ENCODE results near the gene RNF157. TPM values are rescaled to one million over a fixed set of nuclear protein-coding genes. Genes with fewer than 3 reads are reported as not detected.

The RNF157 gene
- total RNA-seq, 4 donors from 2014 or later, result 32.5 to 164 (median 54.8) TPM

- intact Hi-C loops (cut with DNase I; ENCODE audit: low total_unique reads) (no loop called here), in situ Hi-C loops (cut with MboI; ENCODE audit: low pct_ligation_motif_present in 1 of 4, low pct_unique_long_range_greater_than_20kb in 1 of 4, low sequenced_read_pairs in 3 of 4) (no loop called here)
- Histone ChIP-seq H3K4me1 (peaks cover 0 to 28% (median 21%) of the 10 kb centered on the region in 4 donors), H3K27me3 (peaks cover 78% of the 10 kb centered on the region), H3K9me3 (no peaks in the 10 kb centered on the region), H3K4me3 (no peak overlapping the region), H3K27ac (no peak overlapping the region), H3K36me3 (no peaks in the 10 kb centered on the region)
- no peak for DNase-seq
- TF ChIP-seq CTCF (IDR thresholded peaks at IDR 0.05) (no peak), POLR2A (IDR thresholded peaks at IDR 0.05) (no peak), POLR2AphosphoS5 (IDR thresholded peaks at IDR 0.05) (no peak), EP300 (IDR thresholded peaks at IDR 0.05; ENCODE audit: low read depth) (no peak)
- WGBS, 2 donors (ENCODE audit: low coverage in 1 of 2), result 79% methylated on average over 13 of the region's 54 CpGs; no CpG with 5 or more reads in 1 of the 2 donors
These were observed 102.7 kb downstream of the RNF157 start for GRCh38 chr17:76137351-76138233.

GRCh38 chr17:76137001-76137350, 103.3 kb downstream of the RNF157 start:
- H3K4me3 ChIP-seq, result no peak overlapping the region
- no peaks in the 10 kb centered on the region for H3K36me3 ChIP-seq
- H3K27me3 ChIP-seq, result peaks cover 81% of the 10 kb centered on the region
- no peak for TF ChIP-seq CTCF (IDR thresholded peaks at IDR 0.05)
- no peak for TF ChIP-seq POLR2AphosphoS5 (IDR thresholded peaks at IDR 0.05)
- no peak for TF ChIP-seq POLR2A (IDR thresholded peaks at IDR 0.05)
- no peak for TF ChIP-seq EP300 (IDR thresholded peaks at IDR 0.05; ENCODE audit: low read depth)
- intact Hi-C loops (cut with DNase I; ENCODE audit: low total_unique reads) (no loop called here), in situ Hi-C loops (cut with MboI; ENCODE audit: low pct_ligation_motif_present in 1 of 4, low pct_unique_long_range_greater_than_20kb in 1 of 4, low sequenced_read_pairs in 3 of 4) (no loop called here)
- no peaks in the 10 kb centered on the region for H3K9me3 ChIP-seq
- 69% methylated on average over 7 of the region's 7 CpGs; no CpG with 5 or more reads in 1 of the 2 donors for whole genome bisulfite sequencing, 2 donors (ENCODE audit: low coverage in 1 of 2)
- DNase-seq, result no peak
- peaks cover 0 to 34% (median 21%) of the 10 kb centered on the region in 4 donors for H3K4me1 ChIP-seq
- H3K27ac ChIP-seq, result no peak overlapping the region

- TF ChIP-seq POLR2A (IDR thresholded peaks at IDR 0.05) (no peak), CTCF (IDR thresholded peaks at IDR 0.05) (no peak), EP300 (IDR thresholded peaks at IDR 0.05; ENCODE audit: low read depth) (no peak), POLR2AphosphoS5 (IDR thresholded peaks at IDR 0.05) (no peak)
- Histone ChIP-seq H3K36me3 (no peaks in the 10 kb centered on the region), H3K4me3 (no peak overlapping the region), H3K27me3 (peaks cover 82% of the 10 kb centered on the region), H3K9me3 (no peaks in the 10 kb centered on the region), H3K27ac (no peak overlapping the region), H3K4me1 (peaks cover 0 to 30% (median 16%) of the 10 kb centered on the region in 4 donors)
- in situ Hi-C loops (cut with MboI; ENCODE audit: low pct_ligation_motif_present in 1 of 4, low pct_unique_long_range_greater_than_20kb in 1 of 4, low sequenced_read_pairs in 3 of 4) (no loop called here), intact Hi-C loops (cut with DNase I; ENCODE audit: low total_unique reads) (no loop called here)
- WGBS, 2 donors (ENCODE audit: low coverage in 1 of 2), result 81% methylated on average over 16 of the region's 16 CpGs; no CpG with 5 or more reads in 1 of the 2 donors
- no peak for DNase-seq
These were observed 103.9 kb downstream of the RNF157 start for GRCh38 chr17:76136276-76137000.

GRCh38 chr17:76135810-76136188, 104.5 kb downstream of the RNF157 start:
- Histone ChIP-seq H3K27me3 (peaks cover 86% of the 10 kb centered on the region), H3K4me3 (no peak overlapping the region), H3K9me3 (no peaks in the 10 kb centered on the region), H3K4me1 (peaks cover 0 to 24% (median 11%) of the 10 kb centered on the region in 4 donors), H3K36me3 (no peaks in the 10 kb centered on the region), H3K27ac (no peak overlapping the region)
- no peak for TF ChIP-seq POLR2A (IDR thresholded peaks at IDR 0.05)
- TF ChIP-seq POLR2AphosphoS5 (IDR thresholded peaks at IDR 0.05), result no peak
- TF ChIP-seq CTCF (IDR thresholded peaks at IDR 0.05), result no peak
- no peak for TF ChIP-seq EP300 (IDR thresholded peaks at IDR 0.05; ENCODE audit: low read depth)
- intact Hi-C loops (cut with DNase I; ENCODE audit: low total_unique reads) (no loop called here), in situ Hi-C loops (cut with MboI; ENCODE audit: low pct_ligation_motif_present in 1 of 4, low pct_unique_long_range_greater_than_20kb in 1 of 4, low sequenced_read_pairs in 3 of 4) (no loop called here)
- no peak for DNase-seq
- 81% methylated on average over 8 of the region's 8 CpGs; no CpG with 5 or more reads in 1 of the 2 donors for WGBS, 2 donors (ENCODE audit: low coverage in 1 of 2)

All from transverse colon (tissue), 4 donors.